HG02870 (cell line): ENCODE results near the gene LRP1.

Experiments used
- ATAC-seq: cut with Tn5 transposase; IDR thresholded peaks from one replicate; pipeline ENCODE4 v1.9.1; 2021; ENCODE audit warnings: mild to moderate bottlenecking, moderate library complexity; ENCODE audit not compliant: unreplicated experiment

The LRP1 gene

DNA sequence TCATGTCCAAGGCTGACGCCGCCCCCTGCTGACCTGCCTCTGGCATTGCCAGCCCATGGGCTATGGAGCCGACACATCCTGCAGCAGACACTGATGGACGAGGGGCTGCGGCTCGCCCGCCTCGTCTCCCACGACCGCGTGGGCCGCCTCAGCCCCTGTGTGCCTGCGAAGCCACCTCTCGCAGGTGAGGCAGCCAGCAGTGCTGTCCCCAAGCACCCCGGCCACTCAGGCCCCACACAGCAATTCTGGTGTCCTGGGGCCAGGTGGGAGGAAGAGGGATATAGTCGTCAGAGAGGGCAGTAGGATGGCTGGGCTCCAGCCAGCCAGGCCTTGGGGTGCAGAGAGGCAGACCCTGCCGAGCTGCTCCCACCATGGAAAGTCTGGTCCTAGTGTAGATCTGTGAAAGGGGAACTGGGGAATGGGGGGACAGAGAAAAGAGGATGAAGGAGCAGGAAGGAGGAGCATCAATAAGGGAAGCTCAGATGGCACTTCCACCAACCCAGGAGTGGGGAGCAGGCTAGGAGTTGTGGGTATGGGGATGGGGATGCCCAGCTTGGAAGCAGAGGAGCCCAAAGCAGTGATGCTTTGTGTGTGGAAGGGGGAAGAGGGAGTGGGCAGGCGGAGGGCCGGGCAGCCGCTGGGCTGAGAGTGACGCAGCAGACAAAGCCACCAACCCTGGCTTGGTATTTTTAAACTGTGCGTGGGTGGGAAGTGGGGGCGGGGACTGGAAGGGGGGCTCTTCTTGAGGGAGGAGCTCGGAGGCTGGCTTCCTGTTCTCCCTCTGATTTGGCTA is 34.7 kb upstream of the LRP1 start:
- ATAC-seq: peak; percentile 36

- ATAC-seq: peak; percentile 2
These were observed 33.8 kb upstream of the LRP1 start for GRCh38 chr12:57094208-57095160.

GRCh38 chr12:57095440-57095839 is 32.8 kb upstream of the LRP1 start:
- no peak for ATAC-seq

DNA sequence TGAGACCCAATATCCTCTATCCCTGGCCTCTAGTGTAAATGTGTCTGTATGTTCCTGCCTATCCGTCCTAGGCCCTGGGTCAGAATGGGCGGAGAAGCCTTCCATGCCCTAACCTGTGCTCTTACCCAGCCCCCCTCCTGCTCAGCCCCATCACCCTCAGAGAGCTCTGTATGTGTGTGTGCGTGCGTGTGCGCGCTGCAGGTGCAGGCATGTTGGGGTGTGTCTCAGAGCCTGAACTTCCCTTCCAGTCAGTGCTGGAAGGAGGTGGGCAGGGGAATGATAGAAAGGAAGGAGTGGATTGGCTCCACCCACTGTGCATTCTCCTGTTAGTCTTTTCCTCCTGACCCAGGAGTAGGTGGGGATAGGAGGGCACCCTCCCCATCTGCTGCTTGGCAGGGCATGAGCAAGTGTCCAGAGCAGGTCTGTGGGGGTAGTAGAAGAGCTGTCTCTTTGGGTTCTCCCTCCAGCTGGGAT is 32.1 kb upstream of the LRP1 start:
- no peak for ATAC-seq

DNA sequence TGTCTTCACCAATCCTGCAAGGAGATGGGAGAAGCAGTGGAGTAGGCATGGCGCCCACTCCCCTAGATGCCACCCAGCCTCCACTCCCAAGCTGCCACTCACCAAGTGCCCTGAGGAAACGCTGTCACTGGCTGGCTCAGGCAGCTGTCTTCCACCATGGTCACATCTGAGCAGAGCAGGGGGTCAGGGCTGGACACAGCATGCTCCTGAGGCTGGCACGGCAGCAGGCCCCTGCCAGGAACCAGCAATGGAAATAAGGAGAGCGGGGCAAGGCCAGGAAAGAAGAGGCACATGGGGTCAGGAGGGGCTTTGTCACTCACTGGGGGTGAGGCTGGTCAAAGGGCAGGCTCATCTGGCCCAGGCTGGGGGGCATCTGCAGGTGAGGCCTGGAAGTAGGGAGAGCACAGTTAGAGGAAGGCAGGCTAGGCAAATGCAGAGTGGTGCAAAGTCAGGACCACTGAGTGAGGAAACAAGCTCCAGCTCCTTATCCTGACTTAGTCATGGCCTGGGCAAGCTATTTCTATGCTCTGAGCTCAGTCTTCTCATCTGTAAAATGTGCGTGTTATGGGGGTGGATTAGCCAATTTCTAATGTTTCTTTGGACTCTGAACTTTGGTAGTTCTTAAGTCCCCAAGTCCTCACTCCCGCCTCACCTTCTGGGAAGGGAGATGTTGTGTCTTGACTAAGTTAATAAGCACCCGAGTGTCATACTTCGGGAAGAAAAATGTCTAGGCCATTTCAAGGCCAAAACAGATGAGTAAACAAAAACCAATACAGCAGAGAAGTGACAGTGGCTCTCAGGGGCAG is 31.3 kb upstream of the LRP1 start:
- no peak for ATAC-seq

DNA sequence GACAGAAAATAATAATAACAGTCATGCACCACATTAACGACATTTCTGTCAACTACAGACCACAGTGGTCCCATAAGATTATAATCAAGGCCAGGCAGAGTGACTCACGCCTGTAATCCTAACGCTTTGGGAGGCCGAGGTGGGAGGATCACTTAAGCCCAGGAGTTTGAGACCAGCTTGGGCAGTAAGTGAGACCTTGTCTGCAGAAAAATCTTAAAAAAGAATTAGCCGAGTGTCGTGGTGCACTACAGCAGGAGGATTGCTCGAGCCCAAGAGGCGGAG is 30.8 kb upstream of the LRP1 start:
- no peak for ATAC-seq

DNA sequence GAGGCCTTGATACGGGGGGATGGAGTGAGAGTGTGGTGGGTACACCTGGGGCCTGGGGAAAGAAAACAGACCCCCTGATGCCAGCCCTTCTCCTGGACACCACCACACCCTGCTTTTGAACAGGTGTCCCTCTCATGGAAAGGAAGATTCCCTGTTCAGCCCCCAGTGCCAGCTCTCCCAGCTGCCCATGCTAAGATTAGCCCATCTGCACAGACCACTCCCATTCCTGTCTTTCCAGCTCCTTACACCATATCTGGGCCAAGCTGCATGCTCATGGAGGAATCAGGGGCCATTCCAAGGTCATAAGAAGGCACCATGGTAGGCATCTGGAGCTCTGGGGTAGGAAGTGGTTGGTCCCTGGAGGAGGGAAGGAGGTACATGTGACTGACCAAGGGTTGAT is 29.7 kb upstream of the LRP1 start:
- no peak for ATAC-seq

DNA sequence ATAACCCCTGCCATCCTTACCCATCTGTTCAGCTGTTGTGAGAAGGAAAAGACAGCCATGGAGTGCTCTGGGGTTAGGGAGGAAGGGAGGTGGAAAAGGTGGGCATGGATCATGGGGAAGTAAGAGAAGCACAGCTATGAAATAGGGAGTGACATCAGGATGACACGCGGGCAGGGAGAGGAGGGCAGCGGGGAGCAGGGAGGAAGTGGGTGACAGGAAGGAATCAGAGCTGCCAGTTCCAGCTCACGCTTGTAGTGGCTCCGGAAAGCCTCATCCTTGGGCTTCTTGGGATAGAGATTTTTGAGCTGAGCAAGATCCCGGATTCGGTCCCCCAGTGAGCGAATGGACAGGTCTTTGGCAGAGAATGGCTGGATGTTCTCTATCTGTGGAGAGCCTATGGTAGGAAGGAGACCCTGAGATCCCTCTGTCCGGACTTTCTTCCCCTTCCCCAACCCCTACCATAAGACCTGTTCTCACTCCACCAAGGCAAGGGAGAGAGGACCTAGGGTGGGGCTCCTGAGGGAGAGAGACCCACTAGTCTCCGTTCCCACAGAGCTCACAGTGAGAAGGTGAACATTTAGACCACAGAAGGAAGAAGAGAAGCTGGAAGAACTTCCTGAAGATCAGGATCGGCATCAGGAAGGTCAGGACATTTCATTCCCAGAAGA is 29.1 kb upstream of the LRP1 start:
- ATAC-seq: no peak

GRCh38 chr12:57099766-57100165 is 28.5 kb upstream of the LRP1 start:
- ATAC-seq: no peak

DNA sequence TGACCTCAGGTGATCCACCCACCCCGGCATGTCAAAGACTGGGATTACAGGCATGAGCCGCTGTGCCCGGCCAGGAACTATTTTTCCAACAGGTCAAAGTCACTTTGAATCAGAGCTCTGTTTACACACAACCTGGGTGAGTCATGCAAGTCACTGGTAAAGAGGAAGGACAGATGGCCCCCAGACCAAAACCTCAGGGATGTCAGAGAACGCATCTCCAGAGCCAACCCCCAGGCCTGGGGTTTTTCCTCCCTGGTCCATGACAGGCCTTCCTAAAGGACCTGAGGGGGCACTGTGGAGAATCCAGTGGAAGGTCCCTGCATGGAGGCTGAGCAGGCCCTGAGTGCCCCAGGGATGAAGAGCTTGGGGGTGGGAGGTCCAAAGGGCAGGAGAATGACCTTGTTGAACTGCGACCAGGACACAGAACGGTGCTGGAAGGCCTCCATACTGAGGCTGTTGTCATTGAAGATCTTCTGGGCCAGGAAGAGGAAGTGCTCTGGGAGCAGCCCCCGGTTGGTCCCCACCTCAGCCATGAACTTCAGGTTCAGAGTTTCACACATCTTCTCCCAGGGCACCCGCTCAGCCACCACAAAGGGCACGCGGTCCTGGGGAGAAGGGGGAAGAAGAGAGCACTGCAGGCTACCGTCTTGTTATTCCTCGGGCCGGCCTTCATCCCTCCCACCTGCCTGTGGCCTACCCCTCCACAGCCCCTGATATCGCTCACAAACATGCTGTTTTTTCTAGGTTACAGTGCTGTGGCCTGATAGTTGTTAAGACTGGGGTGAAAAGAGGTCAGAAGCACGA is 26.2 kb upstream of the LRP1 start:
- no peak for ATAC-seq

DNA sequence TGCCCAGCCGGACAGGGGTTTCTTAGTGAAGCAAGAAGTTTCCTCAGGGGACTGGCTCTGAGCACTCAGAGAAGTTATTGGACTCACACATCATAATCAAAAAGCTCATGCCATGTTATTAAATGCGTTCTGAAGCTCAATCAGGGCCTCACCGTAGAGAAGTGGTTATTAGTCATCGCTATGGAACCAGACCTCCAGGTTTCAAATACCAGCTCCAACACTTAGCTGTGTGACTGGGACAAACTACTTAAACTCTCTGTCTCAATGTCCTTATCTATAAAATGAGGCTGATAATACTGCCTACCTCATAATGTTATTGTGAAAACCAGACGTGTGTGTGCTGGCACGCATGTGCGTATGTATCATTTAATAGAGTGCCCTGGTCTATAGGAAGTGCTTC is 24.4 kb upstream of the LRP1 start:
- no peak for ATAC-seq

DNA sequence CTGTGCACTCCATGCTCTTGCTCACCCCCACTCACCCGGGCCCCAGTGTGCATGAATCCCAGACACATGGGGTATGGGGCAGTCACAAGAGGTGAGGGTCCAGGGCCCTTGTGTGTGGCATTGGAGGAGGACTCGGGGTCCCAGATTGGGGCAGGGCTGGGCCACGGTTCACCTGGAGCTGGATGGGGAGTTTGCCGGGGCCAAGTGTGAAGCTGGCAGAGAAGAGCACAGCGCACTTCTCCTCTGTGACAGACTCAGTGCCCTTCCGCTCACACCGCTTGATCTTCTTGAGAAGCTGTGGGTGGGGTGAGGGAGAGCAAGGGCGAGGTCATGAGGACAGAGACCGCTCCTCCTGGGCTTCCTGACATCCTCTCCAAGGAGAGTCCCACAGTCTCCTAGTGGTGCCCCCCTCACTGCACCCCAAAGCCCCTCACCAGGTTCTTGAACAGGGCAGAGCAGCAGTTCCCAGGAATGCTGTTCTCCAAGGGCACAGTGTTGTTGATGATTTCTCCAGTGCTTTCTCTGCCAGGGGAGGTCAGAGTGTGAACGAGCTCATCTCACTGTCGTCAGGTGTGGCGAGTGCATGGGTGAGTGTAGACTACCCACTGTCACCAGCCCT is 23.9 kb upstream of the LRP1 start:
- ATAC-seq: no peak

GRCh38 chr12:57105011-57105753 is 23.1 kb upstream of the LRP1 start:
- no peak for ATAC-seq

GRCh38 chr12:57106021-57106708 is 22.1 kb upstream of the LRP1 start:
- no peak for ATAC-seq

- ATAC-seq: no peak
These were observed 20.7 kb upstream of the LRP1 start for GRCh38 chr12:57107456-57108155.

DNA sequence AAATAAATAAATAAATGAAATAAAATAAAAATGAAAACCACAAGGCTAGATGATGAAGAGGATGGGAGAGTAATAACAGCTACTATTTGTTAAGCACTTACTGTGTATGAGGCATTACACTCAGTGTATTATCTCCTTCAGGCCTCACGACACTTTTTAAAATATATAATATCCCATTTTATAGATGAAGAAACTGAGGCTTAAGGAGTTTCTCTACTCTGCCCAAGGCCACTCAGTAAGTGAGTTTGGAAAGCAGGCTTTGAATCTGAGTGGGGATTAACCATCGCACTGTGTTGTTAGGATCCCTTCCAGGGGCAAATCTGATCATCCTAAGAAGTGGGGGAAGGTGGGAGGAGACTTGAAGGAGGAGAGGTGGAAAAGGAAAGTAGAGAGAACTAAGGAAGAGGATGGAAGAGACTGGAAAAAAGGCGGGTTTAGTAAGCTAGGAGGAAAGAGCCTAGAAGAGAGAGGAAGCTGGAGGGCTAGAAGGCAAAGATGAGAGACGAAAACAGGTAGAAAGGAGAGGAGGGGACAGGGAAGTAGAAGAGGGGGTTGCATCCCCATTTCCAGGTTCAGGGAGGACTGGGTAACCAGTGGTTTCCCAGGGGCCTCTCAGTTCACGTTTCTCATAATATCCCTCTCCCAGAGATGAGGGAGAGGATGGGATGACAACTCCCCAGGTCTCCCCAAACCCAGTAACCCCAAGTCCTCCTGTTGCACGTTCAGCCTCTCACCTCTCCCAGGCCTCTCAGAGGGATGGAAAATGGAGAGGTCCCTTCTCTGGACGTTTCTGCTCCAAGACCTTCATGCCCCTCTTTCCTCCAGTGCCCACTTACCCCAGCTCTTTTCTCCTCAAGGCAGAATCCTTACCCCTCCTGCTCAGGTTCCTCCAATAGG is 18.8 kb upstream of the LRP1 start:
- ATAC-seq: no peak
